Measurements from ENCODE around the gene DCDC1.
"Not testable (repeated sequence)": the region's sequence is repeated elsewhere in the genome, so short reads cannot be mapped to it uniquely, and the experiment has no call there.

Gene DCDC1

DNA sequence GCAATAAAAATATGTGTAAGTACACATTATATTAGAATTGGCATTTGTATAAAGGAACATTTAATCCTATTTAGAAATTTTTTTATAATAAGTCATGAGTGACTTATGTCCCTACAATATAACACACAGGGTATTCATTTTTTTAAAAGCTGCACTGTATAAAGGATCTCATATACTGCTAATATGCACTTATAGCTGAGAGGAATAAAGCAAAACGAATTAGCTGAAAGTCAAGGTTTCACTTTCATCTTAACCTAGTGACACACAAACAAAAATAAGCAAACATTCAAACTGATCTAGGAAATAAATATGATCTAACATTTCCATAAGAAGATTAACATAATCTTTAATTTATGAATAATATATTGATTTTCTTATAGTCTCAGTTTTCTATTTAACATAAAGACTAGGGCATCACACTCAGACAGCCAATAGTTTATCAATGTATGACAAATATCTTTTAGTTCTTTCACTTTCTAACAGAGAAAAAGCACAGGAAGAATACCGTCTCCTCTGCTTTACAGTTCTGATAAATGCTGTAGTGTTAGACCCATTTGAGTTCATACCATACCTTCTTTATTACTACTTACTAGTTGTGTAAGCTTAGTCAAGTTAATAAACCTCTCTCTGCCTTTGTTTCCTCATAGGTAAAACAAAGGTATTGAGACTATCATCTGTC lies 42.9 kb downstream of the DCDC1 start:
- H3K9me3 ChIP-seq (ENCODE audit: low read length), result no peaks in the 10 kb centered on the region
- H3K27ac ChIP-seq (ENCODE audit: low read depth, low read length), result no peak overlapping the region
- H3K4me3 ChIP-seq (ENCODE audit: low read depth in 1 of 2, low read length in 2 of 2), result no peak overlapping the region
- H3K36me3 ChIP-seq (ENCODE audit: insufficient read depth, low read length), result no peaks in the 10 kb centered on the region
- no peak overlapping the region for H3K9ac ChIP-seq (ENCODE audit: low read length)
- no peaks in the 10 kb centered on the region for H3K27me3 ChIP-seq (ENCODE audit: control insufficient read depth in 1 of 2, insufficient read depth in 2 of 2, low read length in 2 of 2)
- no peaks in the 10 kb centered on the region for H3K4me1 ChIP-seq (ENCODE audit: insufficient read depth, low read length)

DNA sequence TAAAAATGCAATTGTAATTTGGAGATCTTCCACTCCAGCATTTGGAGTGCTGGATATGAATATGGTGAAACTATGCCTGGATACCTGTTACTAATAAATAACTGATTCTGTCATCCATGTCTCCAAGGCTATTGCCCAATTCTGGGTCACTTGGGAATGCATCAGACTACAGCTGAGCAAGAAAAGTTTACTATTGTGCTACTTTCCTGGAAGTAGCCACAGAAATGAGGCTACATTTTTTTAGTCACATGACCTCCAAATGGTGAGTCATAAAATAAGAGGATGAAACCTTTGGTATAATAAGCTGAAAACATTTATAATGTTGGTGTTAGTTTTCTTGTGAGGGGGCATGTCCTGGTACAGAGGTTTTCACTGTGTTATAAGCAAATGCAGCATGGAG lies 44.4 kb downstream of the DCDC1 start:
- no peaks in the 10 kb centered on the region for H3K9me3 ChIP-seq (ENCODE audit: low read length)
- no peak overlapping the region for H3K9ac ChIP-seq (ENCODE audit: low read length)
- H3K4me1 ChIP-seq (ENCODE audit: insufficient read depth, low read length), result no peaks in the 10 kb centered on the region
- H3K27me3 ChIP-seq (ENCODE audit: control insufficient read depth in 1 of 2, insufficient read depth in 2 of 2, low read length in 2 of 2), result no peaks in the 10 kb centered on the region
- no peaks in the 10 kb centered on the region for H3K36me3 ChIP-seq (ENCODE audit: insufficient read depth, low read length)
- H3K27ac ChIP-seq (ENCODE audit: low read depth, low read length), result no peak overlapping the region
- no peak overlapping the region for H3K4me3 ChIP-seq (ENCODE audit: low read depth in 1 of 2, low read length in 2 of 2)

DNA sequence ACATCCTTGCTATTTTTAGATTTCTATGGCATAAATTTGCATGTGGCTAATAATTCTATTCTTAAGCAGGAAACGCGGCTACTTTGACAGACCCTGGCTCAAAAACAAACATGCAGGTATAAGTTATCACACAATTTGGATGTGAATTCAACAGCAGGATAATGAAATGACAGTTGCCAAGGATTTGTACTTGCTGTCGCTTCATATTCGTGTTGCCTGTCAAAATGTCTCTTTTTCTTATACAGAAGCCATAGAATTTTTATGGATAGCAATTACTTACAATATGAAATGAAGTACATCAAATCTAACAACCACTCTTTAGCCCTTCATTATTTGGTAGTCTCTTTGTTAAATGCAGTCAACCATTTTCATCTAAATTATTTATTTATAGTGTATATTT lies 46.4 kb downstream of the DCDC1 start:
- Histone ChIP-seq H3K36me3 (ENCODE audit: insufficient read depth, low read length) (no peaks in the 10 kb centered on the region), H3K4me3 (ENCODE audit: low read depth in 1 of 2, low read length in 2 of 2) (no peak overlapping the region), H3K9me3 (ENCODE audit: low read length) (no peaks in the 10 kb centered on the region), H3K4me1 (ENCODE audit: insufficient read depth, low read length) (no peaks in the 10 kb centered on the region), H3K9ac (ENCODE audit: low read length) (no peak overlapping the region), H3K27me3 (ENCODE audit: control insufficient read depth in 1 of 2, insufficient read depth in 2 of 2, low read length in 2 of 2) (no peaks in the 10 kb centered on the region), H3K27ac (ENCODE audit: low read depth, low read length) (no peak overlapping the region)

DNA sequence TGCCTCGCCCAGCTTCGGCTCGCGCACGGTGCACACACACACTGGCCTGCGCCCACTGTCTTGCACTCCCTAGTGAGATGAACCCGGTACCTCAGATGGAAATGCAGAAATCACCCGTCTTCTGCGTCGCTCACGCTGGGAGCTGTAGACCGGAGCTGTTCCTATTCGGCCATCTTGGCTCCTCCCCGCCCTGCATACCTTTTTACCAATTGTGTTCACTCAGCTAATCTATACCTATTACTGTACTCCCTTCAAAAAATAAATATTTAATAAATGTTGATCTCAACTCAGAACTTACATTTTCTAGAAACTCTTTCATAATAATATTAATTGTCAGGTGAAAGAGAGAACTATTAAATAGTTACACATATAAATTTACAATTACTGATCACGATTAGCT lies 48.0 kb downstream of the DCDC1 start:
- not testable (repeated sequence) for H3K27me3 ChIP-seq (ENCODE audit: control insufficient read depth in 1 of 2, insufficient read depth in 2 of 2, low read length in 2 of 2); H3K36me3 ChIP-seq (ENCODE audit: insufficient read depth, low read length); H3K4me3 ChIP-seq (ENCODE audit: low read depth in 1 of 2, low read length in 2 of 2); H3K9me3 ChIP-seq (ENCODE audit: low read length); H3K27ac ChIP-seq (ENCODE audit: low read depth, low read length); H3K4me1 ChIP-seq (ENCODE audit: insufficient read depth, low read length); H3K9ac ChIP-seq (ENCODE audit: low read length)

DNA sequence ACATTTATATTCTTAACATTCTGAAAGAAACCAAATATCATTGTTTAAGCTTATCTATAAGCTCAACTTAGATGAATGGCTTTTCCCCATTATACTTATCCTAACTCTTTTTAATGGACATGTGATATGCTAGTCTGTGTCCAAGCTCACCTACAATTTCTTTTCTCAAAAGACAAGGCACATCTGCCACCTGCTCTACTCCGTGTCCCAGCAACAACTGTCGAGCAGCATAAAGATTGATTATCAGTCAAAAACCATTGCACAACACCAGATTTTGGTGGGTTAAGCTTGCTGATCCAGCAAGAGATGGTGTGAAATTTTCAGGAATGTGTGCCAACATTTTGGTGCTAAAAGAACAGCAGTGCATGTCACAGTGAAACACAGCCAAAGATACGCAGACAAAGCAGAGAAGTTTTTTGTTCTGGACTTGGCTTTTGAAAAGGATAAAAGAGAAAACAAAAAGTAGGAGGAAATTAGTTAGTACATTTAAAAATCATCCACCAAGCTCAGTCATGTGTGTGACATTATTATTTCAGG lies 65.8 kb downstream of the DCDC1 start:
- no peaks in the 10 kb centered on the region for H3K27me3 ChIP-seq (ENCODE audit: control insufficient read depth in 1 of 2, insufficient read depth in 2 of 2, low read length in 2 of 2)
- no peak overlapping the region for H3K4me3 ChIP-seq (ENCODE audit: low read depth in 1 of 2, low read length in 2 of 2)
- H3K36me3 ChIP-seq (ENCODE audit: insufficient read depth, low read length), result no peaks in the 10 kb centered on the region
- no peaks in the 10 kb centered on the region for H3K9me3 ChIP-seq (ENCODE audit: low read length)
- H3K9ac ChIP-seq (ENCODE audit: low read length), result no peak overlapping the region
- no peak overlapping the region for H3K27ac ChIP-seq (ENCODE audit: low read depth, low read length)
- H3K4me1 ChIP-seq (ENCODE audit: insufficient read depth, low read length), result no peaks in the 10 kb centered on the region

DNA sequence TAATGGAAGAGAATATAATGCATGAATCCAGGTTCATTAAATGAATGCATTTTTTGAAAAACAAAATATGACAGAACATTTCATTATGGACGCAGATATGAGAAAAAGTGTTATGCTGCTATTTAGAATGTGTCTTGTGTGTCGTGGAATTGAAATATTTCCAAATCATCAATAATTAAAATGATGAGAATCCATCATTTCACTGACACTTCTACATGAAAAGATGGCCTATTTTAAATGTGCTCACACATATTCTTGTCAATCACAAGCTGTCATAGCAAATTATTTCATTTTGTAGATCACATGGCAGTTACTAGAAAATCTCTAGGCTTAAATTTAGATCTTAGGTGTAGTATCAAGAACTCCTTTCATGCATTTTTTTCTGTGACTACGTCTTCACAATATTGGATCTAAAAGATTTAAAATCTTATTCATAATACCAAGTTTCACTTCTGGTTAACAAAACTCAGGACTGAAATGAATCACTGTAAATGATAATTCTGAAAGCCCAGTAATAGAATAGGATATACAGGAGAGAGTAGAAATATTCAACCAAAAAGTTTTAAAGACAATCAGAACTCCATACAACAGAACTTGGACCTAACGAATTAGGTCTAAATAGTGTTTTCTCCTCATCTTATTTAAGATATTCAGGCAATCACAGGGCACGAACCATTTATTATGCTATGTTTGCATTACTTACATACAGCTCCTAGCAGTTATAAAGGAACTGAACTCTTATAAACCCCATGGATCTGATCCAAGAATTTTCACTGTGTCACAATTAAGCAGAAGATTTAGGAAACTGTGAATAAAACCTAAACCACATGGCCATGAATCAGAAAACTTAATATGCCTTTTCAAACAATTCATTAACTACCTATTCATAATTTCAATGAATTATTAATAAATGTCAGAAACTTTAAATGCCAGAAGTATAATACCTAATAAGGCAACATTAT lies 67.7 kb downstream of the DCDC1 start:
- H3K4me1 ChIP-seq (ENCODE audit: insufficient read depth, low read length), result no peaks in the 10 kb centered on the region
- no peak overlapping the region for H3K9ac ChIP-seq (ENCODE audit: low read length)
- no peak overlapping the region for H3K27ac ChIP-seq (ENCODE audit: low read depth, low read length)
- no peaks in the 10 kb centered on the region for H3K36me3 ChIP-seq (ENCODE audit: insufficient read depth, low read length)
- H3K4me3 ChIP-seq (ENCODE audit: low read depth in 1 of 2, low read length in 2 of 2), result no peak overlapping the region
- no peaks in the 10 kb centered on the region for H3K9me3 ChIP-seq (ENCODE audit: low read length)
- no peaks in the 10 kb centered on the region for H3K27me3 ChIP-seq (ENCODE audit: control insufficient read depth in 1 of 2, insufficient read depth in 2 of 2, low read length in 2 of 2)

DNA sequence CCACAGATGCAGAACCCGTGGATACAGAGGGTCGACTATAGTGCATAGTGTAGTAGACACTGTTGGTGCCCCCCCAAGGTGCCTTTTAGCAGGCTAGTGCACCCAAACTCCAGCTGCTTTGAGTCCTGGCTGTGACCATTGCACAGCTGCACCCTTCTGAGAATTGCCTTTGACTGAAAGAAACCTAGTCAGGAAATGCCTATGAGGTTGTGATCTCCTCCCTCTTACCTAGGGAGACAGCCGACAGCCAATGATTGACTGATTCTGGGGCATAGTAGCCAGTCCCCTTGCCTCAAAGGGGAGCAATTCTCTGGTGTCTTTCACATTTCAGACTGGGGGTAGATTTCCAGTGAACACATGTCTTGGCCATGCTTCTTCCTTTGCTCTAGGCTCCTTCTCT lies 74.2 kb downstream of the DCDC1 start:
- Histone ChIP-seq H3K36me3 (ENCODE audit: insufficient read depth, low read length) (no peaks in the 10 kb centered on the region), H3K4me3 (ENCODE audit: low read depth in 1 of 2, low read length in 2 of 2) (no peak overlapping the region), H3K27ac (ENCODE audit: low read depth, low read length) (no peak overlapping the region), H3K27me3 (ENCODE audit: control insufficient read depth in 1 of 2, insufficient read depth in 2 of 2, low read length in 2 of 2) (no peaks in the 10 kb centered on the region), H3K9me3 (ENCODE audit: low read length) (no peaks in the 10 kb centered on the region), H3K9ac (ENCODE audit: low read length) (no peak overlapping the region), H3K4me1 (ENCODE audit: insufficient read depth, low read length) (no peaks in the 10 kb centered on the region)

DNA sequence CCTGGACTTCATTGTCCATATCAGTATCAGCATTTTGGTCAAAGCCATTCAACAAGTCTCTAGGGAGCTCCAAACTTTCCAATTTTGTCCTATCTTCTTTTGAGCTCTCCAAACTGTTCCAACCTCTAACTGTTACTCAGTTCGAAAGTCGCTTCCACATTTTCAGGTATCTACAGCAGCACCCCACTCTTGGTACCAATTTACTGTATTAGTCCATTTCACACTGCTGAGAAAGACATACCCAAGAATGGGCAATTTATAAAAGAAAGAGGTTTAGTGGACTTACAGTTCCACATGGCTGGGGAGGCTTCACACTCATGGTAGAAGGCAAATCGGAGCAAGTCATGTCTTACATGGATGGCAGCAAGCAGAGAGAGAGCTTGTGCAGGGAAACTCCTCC lies 96.0 kb downstream of the DCDC1 start:
- not testable (repeated sequence) for H3K4me1 ChIP-seq (ENCODE audit: insufficient read depth, low read length); H3K36me3 ChIP-seq (ENCODE audit: insufficient read depth, low read length); H3K27ac ChIP-seq (ENCODE audit: low read depth, low read length); H3K4me3 ChIP-seq (ENCODE audit: low read depth in 1 of 2, low read length in 2 of 2); H3K9ac ChIP-seq (ENCODE audit: low read length); H3K9me3 ChIP-seq (ENCODE audit: low read length); H3K27me3 ChIP-seq (ENCODE audit: control insufficient read depth in 1 of 2, insufficient read depth in 2 of 2, low read length in 2 of 2)

DNA sequence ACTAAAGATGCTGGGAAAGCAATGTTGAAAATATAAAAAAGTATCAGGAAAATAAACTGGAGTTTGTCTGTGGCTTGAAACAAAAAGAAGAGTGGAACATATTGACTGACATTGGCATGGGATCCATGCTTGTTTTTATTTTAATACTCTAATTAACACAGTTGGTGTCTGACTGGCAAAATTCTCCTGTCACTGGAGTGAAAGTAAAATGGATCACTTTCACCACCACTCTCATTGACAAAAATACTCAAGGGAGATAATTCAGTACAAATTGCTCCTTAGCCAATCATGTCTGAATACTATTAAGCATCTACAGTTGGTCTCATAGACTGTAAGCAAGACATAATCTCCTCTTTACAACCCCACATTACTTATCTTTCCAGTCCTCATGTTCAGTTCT lies 101.8 kb downstream of the DCDC1 start:
- H3K27me3 ChIP-seq (ENCODE audit: control insufficient read depth in 1 of 2, insufficient read depth in 2 of 2, low read length in 2 of 2), result no peaks in the 10 kb centered on the region
- no peaks in the 10 kb centered on the region for H3K9me3 ChIP-seq (ENCODE audit: low read length)
- H3K9ac ChIP-seq (ENCODE audit: low read length), result no peak overlapping the region
- H3K36me3 ChIP-seq (ENCODE audit: insufficient read depth, low read length), result no peaks in the 10 kb centered on the region
- H3K27ac ChIP-seq (ENCODE audit: low read depth, low read length), result no peak overlapping the region
- no peaks in the 10 kb centered on the region for H3K4me1 ChIP-seq (ENCODE audit: insufficient read depth, low read length)
- no peak overlapping the region for H3K4me3 ChIP-seq (ENCODE audit: low read depth in 1 of 2, low read length in 2 of 2)

DNA sequence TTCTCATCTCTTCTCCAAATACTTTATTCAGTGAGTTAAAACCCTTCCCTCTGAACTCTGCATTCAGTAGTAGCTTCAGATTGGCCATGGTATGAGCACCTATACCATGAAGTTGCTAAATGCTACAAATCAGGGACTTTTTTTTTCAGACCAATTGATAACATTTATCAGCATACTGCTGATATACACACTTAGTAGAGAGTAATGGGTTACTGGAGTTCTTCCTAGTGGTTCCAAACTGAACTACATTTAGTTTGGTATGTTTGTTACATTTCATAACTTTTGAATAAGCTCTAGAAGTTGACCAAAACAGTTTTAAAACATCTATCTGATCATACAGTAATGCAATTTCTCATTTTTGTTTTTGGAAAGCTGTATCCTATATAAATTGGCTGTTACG lies 104.7 kb downstream of the DCDC1 start:
- no peaks in the 10 kb centered on the region for H3K9me3 ChIP-seq (ENCODE audit: low read length)
- no peak overlapping the region for H3K9ac ChIP-seq (ENCODE audit: low read length)
- H3K27ac ChIP-seq (ENCODE audit: low read depth, low read length), result no peak overlapping the region
- no peaks in the 10 kb centered on the region for H3K36me3 ChIP-seq (ENCODE audit: insufficient read depth, low read length)
- no peaks in the 10 kb centered on the region for H3K27me3 ChIP-seq (ENCODE audit: control insufficient read depth in 1 of 2, insufficient read depth in 2 of 2, low read length in 2 of 2)
- no peaks in the 10 kb centered on the region for H3K4me1 ChIP-seq (ENCODE audit: insufficient read depth, low read length)
- no peak overlapping the region for H3K4me3 ChIP-seq (ENCODE audit: low read depth in 1 of 2, low read length in 2 of 2)

DNA sequence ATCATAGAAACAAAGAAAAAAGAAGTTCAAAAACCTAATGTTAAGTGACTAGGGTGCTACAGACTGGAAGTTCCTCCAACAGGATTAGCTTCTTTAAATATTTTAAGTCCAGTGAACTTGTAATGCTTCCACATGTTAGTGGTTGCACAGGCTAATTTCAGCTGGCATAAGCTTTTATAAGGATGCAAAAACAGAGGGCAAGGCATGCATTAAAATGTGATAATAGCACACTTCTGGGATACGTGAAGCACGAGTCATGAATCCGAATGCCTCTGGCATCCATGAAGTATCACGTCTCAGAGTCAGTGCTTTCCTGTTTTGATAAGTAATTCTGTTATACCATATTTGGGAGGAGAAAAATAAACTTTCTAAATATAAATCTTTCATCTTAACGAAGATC lies 106.8 kb downstream of the DCDC1 start:
- no peaks in the 10 kb centered on the region for H3K27me3 ChIP-seq (ENCODE audit: control insufficient read depth in 1 of 2, insufficient read depth in 2 of 2, low read length in 2 of 2)
- no peak overlapping the region for H3K4me3 ChIP-seq (ENCODE audit: low read depth in 1 of 2, low read length in 2 of 2)
- no peak overlapping the region for H3K27ac ChIP-seq (ENCODE audit: low read depth, low read length)
- no peaks in the 10 kb centered on the region for H3K9me3 ChIP-seq (ENCODE audit: low read length)
- no peaks in the 10 kb centered on the region for H3K4me1 ChIP-seq (ENCODE audit: insufficient read depth, low read length)
- no peaks in the 10 kb centered on the region for H3K36me3 ChIP-seq (ENCODE audit: insufficient read depth, low read length)
- H3K9ac ChIP-seq (ENCODE audit: low read length), result no peak overlapping the region

Measured in muscle layer of colon (tissue), 2 donors.